K562 (cell line): ENCODE results near the gene PSD2. TPM values are rescaled to one million over a fixed set of nuclear protein-coding genes. Genes with fewer than 3 reads are reported as not detected.

Experiments used
- HMGN3 ChIP-seq: IDR thresholded peaks from 2 replicates; pipeline ENCODE4 v1.6.1; 2011; ENCODE audit warnings: borderline replicate concordance, low read depth, mild to moderate bottlenecking, mixed read lengths, low read length; ENCODE audit not compliant: insufficient read length; ENCODE audit errors: extremely low read depth
- MGA ChIP-seq: fragments of 450-650 bp; IDR thresholded peaks from 2 replicates; pipeline ENCODE4 v1.6.1; 2016; ENCODE audit warnings: mild to moderate bottlenecking, moderate library complexity
- PHF21A ChIP-seq: fragments of 450-650 bp; IDR thresholded peaks from 2 replicates; pipeline ENCODE4 v1.6.1; 2017; ENCODE audit warnings: low read depth, borderline replicate concordance
- TSHZ1 ChIP-seq: fragments of 250-450 bp; sonication (Bioruptor Pico); IDR thresholded peaks from 2 replicates; pipeline ENCODE4 v1.4.0; 2020; ENCODE audit warnings: mild to moderate bottlenecking, moderate library complexity
- polyA plus RNA-seq, 8 experiments: library from polyadenylated mRNA; depleted of rRNA in 4 of 8; stranded (reverse) in 5 of 8; unstranded in 3 of 8; fragments of >200 nt; fragmentation: Nextera tagmentation in 2 of 8; fragmentation: Illumina TruSeq in 1 of 8; extraction: Ambion mirVana in 2 of 8; extraction: Trizol in 1 of 8; gene quantifications; 2 replicates each; pipeline versions ENCODE4 v1.2.1 to v1.2.3, GENCODE V29; 2011 to 2014; ENCODE audit warnings: inconsistent platforms in 1 of 8, missing spikeins in 1 of 8
- total RNA-seq, 7 experiments: library from RNA; depleted of rRNA in 6 of 7; stranded (reverse); fragments of >200 nt in 6 of 7; fragmentation: Illumina TruSeq in 2 of 7; extraction: Trizol in 2 of 7; gene quantifications; 2 replicates each; pipeline versions ENCODE4 v1.2.1 to v1.2.3, GENCODE V29; 2011 to 2021; ENCODE audit warnings: low replicate concordance in 1 of 7

Gene PSD2
- total and polyA plus RNA-seq, 9 of the 15 experiments (the other 6 are each of a cell fraction or from before 2014, with no cell fraction given): 0.01 to 0.09 (median 0.04) TPM; not detected in 4

GRCh38 chr5:139845846-139846681, 50.5 kb downstream of the PSD2 start (continued):
- TF ChIP-seq MGA (no peak), HMGN3 (no peak), PHF21A (no peak), TSHZ1 (CRISPR knock-in tag) (no peak)
